CD14-positive monocyte (primary cell): ENCODE data around the gene CYP2E1. TPM values are rescaled to one million over a fixed set of nuclear protein-coding genes. Genes with fewer than 3 reads are reported as not detected.
A peak's percentile ranks its signal among the peaks of the same experiment; 100 is the strongest.

Source experiments
- DNase-seq, 3 donors: peaks; one replicate each; pipeline ENCODE4 v3.0.0-alpha.2; 2011 to 2022
- H2AFZ ChIP-seq: 2 replicates; pipeline ENCODE4 v1.6.0; 2012; ENCODE audit warnings: mild to moderate bottlenecking, low read depth, low read length, inconsistent platforms; ENCODE audit not compliant: insufficient read depth, poor library complexity, severe bottlenecking
- H3K27ac ChIP-seq, 2 donors: 1 replicate in 1 of 2; 2 replicates in 1 of 2; pipeline ENCODE4 v1.5.1; 2012 to 2013; ENCODE audit warnings: low read length in 2 of 2, control low read depth in 1 of 2, inconsistent platforms in 1 of 2, low read depth in 1 of 2, mild to moderate bottlenecking in 1 of 2
- H3K27me3 ChIP-seq, 2 donors: one replicate each; pipeline versions ENCODE4 v1.6.0 to v1.6.1; 2011 to 2013; ENCODE audit warnings: low read length in 2 of 2; ENCODE audit not compliant: control insufficient read depth in 2 of 2, insufficient read depth in 2 of 2
- H3K36me3 ChIP-seq, 2 donors: replicated peaks in 1 of 2; 1 replicate in 1 of 2; 2 replicates in 1 of 2; pipeline versions ENCODE4 v1.5.1 to v1.6.1; 2012 to 2013; ENCODE audit warnings: low read length in 2 of 2, control low read depth in 1 of 2, inconsistent platforms in 1 of 2, mild to moderate bottlenecking in 1 of 2; ENCODE audit not compliant: insufficient read depth in 2 of 2, control insufficient read depth in 1 of 2
- H3K4me1 ChIP-seq, 2 donors: 1 replicate in 1 of 2; 2 replicates in 1 of 2; pipeline versions ENCODE4 v1.5.1 to v1.6.1; 2012 to 2013; ENCODE audit warnings: low read length in 2 of 2, control low read depth in 1 of 2, inconsistent platforms in 1 of 2, mild to moderate bottlenecking in 1 of 2, moderate library complexity in 1 of 2; ENCODE audit not compliant: insufficient read depth in 2 of 2, control insufficient read depth in 1 of 2
- H3K4me2 ChIP-seq: replicated peaks from 2 replicates; pipeline ENCODE3; 2012; ENCODE audit warnings: low read length, moderate library complexity, mild to moderate bottlenecking; ENCODE audit not compliant: poor library complexity, severe bottlenecking; ENCODE audit errors: extremely low read depth
- H3K4me3 ChIP-seq, 3 experiments: fragments of 200-600 bp in 1 of 3; sonication (generic) in 1 of 3; replicated peaks in 1 of 3; 1 replicate in 2 of 3; 2 replicates in 1 of 3; pipeline ENCODE4 v1.5.1; 2011 to 2013; ENCODE audit warnings: low read length in 3 of 3, mild to moderate bottlenecking in 3 of 3, control low read depth in 2 of 3, low read depth in 2 of 3, inconsistent platforms in 1 of 3, moderate library complexity in 1 of 3
- H3K79me2 ChIP-seq: 2 replicates; pipeline ENCODE4 v1.6.0; 2012; ENCODE audit warnings: mild to moderate bottlenecking, control low read depth, inconsistent platforms, low read length, moderate library complexity; ENCODE audit not compliant: insufficient read depth
- H3K9ac ChIP-seq: 2 replicates; pipeline ENCODE4 v1.6.0; 2017; ENCODE audit warnings: low read length, mild to moderate bottlenecking; ENCODE audit not compliant: insufficient read depth, poor library complexity, severe bottlenecking
- H3K9me3 ChIP-seq, 2 donors: replicated peaks in 1 of 2; 1 replicate in 1 of 2; 2 replicates in 1 of 2; pipeline versions ENCODE4 v1.5.1 to v1.6.1; 2012 to 2013; ENCODE audit warnings: low read length in 2 of 2, control low read depth in 1 of 2; ENCODE audit not compliant: control insufficient read depth in 1 of 2, insufficient read depth in 1 of 2
- H4K20me1 ChIP-seq: 2 replicates; pipeline ENCODE4 v1.6.0; 2012; ENCODE audit warnings: mild to moderate bottlenecking, low read length, control low read depth, moderate library complexity; ENCODE audit not compliant: insufficient read depth
- H3K27ac Mint-ChIP-seq, 7 donors: one replicate each; pipeline ENCODE4 v1.8.0; 2020; ENCODE audit warnings: mild to moderate bottlenecking in 7 of 7, mixed read lengths in 7 of 7, moderate library complexity in 6 of 7, inconsistent platforms in 2 of 7
- H3K27me3 Mint-ChIP-seq, 3 donors: one replicate each; pipeline ENCODE4 v1.8.0; 2021 to 2022; ENCODE audit warnings: low read depth in 3 of 3, mild to moderate bottlenecking in 3 of 3, mixed read lengths in 3 of 3, moderate library complexity in 3 of 3, inconsistent platforms in 1 of 3
- H3K36me3 Mint-ChIP-seq, 2 donors: one replicate each; pipeline ENCODE4 v1.8.0; 2020; ENCODE audit warnings: mixed read lengths in 2 of 2, inconsistent platforms in 1 of 2, mild to moderate bottlenecking in 1 of 2
- H3K4me1 Mint-ChIP-seq: one replicate; pipeline ENCODE4 v1.8.0; 2020; ENCODE audit warnings: mild to moderate bottlenecking, mixed read lengths
- H3K4me3 Mint-ChIP-seq, 2 donors: one replicate each; pipeline ENCODE4 v1.8.0; 2020; ENCODE audit warnings: mild to moderate bottlenecking in 2 of 2, mixed read lengths in 2 of 2, moderate library complexity in 1 of 2
- H3K9me3 Mint-ChIP-seq, 7 donors: one replicate each; pipeline ENCODE4 v1.8.0; 2020 to 2022; ENCODE audit warnings: mixed read lengths in 7 of 7, mild to moderate bottlenecking in 6 of 7, moderate library complexity in 6 of 7, inconsistent platforms in 2 of 7
- CTCF ChIP-seq: fragments of 200-600 bp; IDR thresholded peaks from one replicate; pipeline ENCODE4 v1.8.0; 2022; ENCODE audit warnings: antibody characterized with exemption, mild to moderate bottlenecking
- WGBS: methylation state at CpG from one replicate; pipeline ENCODE4 v1.1.5; 2013; ENCODE audit warnings: missing lambda C conversion rate; ENCODE audit not compliant: insufficient coverage; 5-methylcytosine and 5-hydroxymethylcytosine counted together
- intact Hi-C, 2 donors: fragments of 100-400 bp; cut with micrococcal nuclease; formaldehyde crosslinking; loops; one replicate each; pipeline versions ENCODE4 v1.15.0 to v1.15.1; 2023
- polyA plus RNA-seq, 3 donors: library from polyadenylated mRNA; depleted of rRNA in 1 of 3; unstranded in 2 of 3; stranded (reverse) in 1 of 3; fragments of 300-500 nt in 2 of 3; fragments of >200 nt in 1 of 3; fragmentation: Illumina TruSeq in 2 of 3; gene quantifications; 1 replicate in 2 of 3; 2 replicates in 1 of 3; pipeline ENCODE4 v1.2.3, GENCODE V29; 2012 to 2021

CYP2E1 gene
- polyA plus RNA-seq, 3 donors = not detected

GRCh38 chr10:133559216-133559615 lies 32.1 kb downstream of the CYP2E1 start:
- no peaks in the 10 kb centered on the region for H3K27me3 ChIP-seq
- no peak overlapping the region for H3K27ac Mint-ChIP-seq
- no peak overlapping the region for H3K9ac ChIP-seq
- no peak overlapping the region for H3K4me2 ChIP-seq
- H4K20me1 ChIP-seq = no peaks in the 10 kb centered on the region
- peaks cover 8 to 10% (median 9%) of the 10 kb centered on the region in 3 donors for H3K27me3 Mint-ChIP-seq
- no peaks in the 10 kb centered on the region for H3K36me3 Mint-ChIP-seq
- H3K27ac ChIP-seq = no peak overlapping the region
- 93% methylated on average over 11 of the region's 11 CpGs for WGBS
- peaks cover 0 to 3% of the 10 kb centered on the region in 2 donors for H3K9me3 ChIP-seq
- intact Hi-C loops = no loop called here
- TF ChIP-seq CTCF = no peak
- no peaks in the 10 kb centered on the region for H3K4me1 ChIP-seq
- DNase-seq = no peak
- H3K9me3 Mint-ChIP-seq = peaks cover 0 to 3% (median 1%) of the 10 kb centered on the region in 7 donors
- H3K4me3 ChIP-seq = no peak overlapping the region
- H3K79me2 ChIP-seq = no peaks in the 10 kb centered on the region
- peak overlapping the region in 1 of 2 donors; percentile 40 for H3K4me3 Mint-ChIP-seq
- H3K36me3 ChIP-seq = no peaks in the 10 kb centered on the region
- no peaks in the 10 kb centered on the region for H3K4me1 Mint-ChIP-seq
- no peak overlapping the region for H2AFZ ChIP-seq

- H3K27me3 ChIP-seq = peaks cover 0 to 6% of the 10 kb centered on the region in 2 donors
- no peak overlapping the region for H3K4me2 ChIP-seq
- 91% methylated on average over 9 of the region's 12 CpGs for WGBS
- no peak for TF ChIP-seq CTCF
- no peak overlapping the region for H2AFZ ChIP-seq
- no peak overlapping the region for H3K9ac ChIP-seq
- H3K4me3 ChIP-seq = no peak overlapping the region
- H3K36me3 ChIP-seq = no peaks in the 10 kb centered on the region
- Mint-ChIP-seq H3K27me3 (peaks cover 0 to 26% (median 3%) of the 10 kb centered on the region in 3 donors), H3K36me3 (no peaks in the 10 kb centered on the region), H3K27ac (no peak overlapping the region), H3K4me3 (no peak overlapping the region), H3K9me3 (peaks cover 25 to 43% (median 35%) of the 10 kb centered on the region in 7 donors), H3K4me1 (no peaks in the 10 kb centered on the region)
- H3K4me1 ChIP-seq = no peaks in the 10 kb centered on the region
- intact Hi-C loops = loop anchor here in 1 of 2 donors (5.0 kb wide), 1 partner anchor 143 kb away; the partner anchor contains the start of gene SPRN
- H3K9me3 ChIP-seq = peaks cover 36 to 38% of the 10 kb centered on the region in 2 donors
- H3K79me2 ChIP-seq = no peaks in the 10 kb centered on the region
- H3K27ac ChIP-seq = no peak overlapping the region
- no peaks in the 10 kb centered on the region for H4K20me1 ChIP-seq
- no peak for DNase-seq
Observed at GRCh38 chr10:133564816-133565215, 37.7 kb downstream of the CYP2E1 start.
